WTC11 (cell line): ENCODE measurements around the gene TMTC1. TPM values are rescaled to one million over a fixed set of nuclear protein-coding genes. Genes with fewer than 3 reads are reported as not detected.

Experiments
- ATAC-seq: fragments of 200-7000 bp; cut with Tn5 transposase; 2 replicates; pipeline ENCODE4 v1.10.0; 2021; ENCODE audit warnings: mild to moderate bottlenecking, moderate library complexity
- CTCF ChIA-PET: fragments of 300-600 bp; sonication (Branson Sonifier 250); formaldehyde crosslinking; loops from one replicate; lab custom pipeline; 2021; ENCODE audit warnings: antibody characterized with exemption; lab: Charles Lee
- POLR2A ChIA-PET: fragments of 350-600 bp; sonication (Branson Sonifier 250); formaldehyde crosslinking; loops from one replicate; lab custom pipeline; 2021; ENCODE audit warnings: antibody characterized with exemption; lab: Charles Lee
- DNase-seq: peaks from one replicate; pipeline ENCODE4 v3.0.0; 2021; ENCODE audit warnings: low spot score
- H3K27ac Mint-ChIP-seq: 2 replicates; pipeline ENCODE4 v1.8.0; 2021; ENCODE audit warnings: mixed read lengths
- H3K27me3 Mint-ChIP-seq: 2 replicates; pipeline ENCODE4 v1.8.0; 2021; ENCODE audit warnings: low read depth, mild to moderate bottlenecking, moderate library complexity, mixed read lengths
- H3K36me3 Mint-ChIP-seq: 2 replicates; pipeline ENCODE4 v1.8.0; 2021; ENCODE audit warnings: mixed read lengths
- H3K4me1 Mint-ChIP-seq: 2 replicates; pipeline ENCODE4 v1.8.0; 2022; ENCODE audit warnings: mixed read lengths
- H3K4me3 Mint-ChIP-seq: 2 replicates; pipeline ENCODE4 v1.8.0; 2021; ENCODE audit warnings: mild to moderate bottlenecking, moderate library complexity, mixed read lengths
- H3K9me3 Mint-ChIP-seq: 2 replicates; pipeline ENCODE4 v1.8.0; 2021; ENCODE audit warnings: mixed read lengths
- ETV6 ChIP-seq: sonication (generic); formaldehyde crosslinking; IDR thresholded peaks from 2 replicates; pipeline ENCODE4 v1.8.1; 2022; ENCODE audit warnings: mild to moderate bottlenecking, missing genetic modification reagents
- GABPB1 ChIP-seq: sonication (generic); formaldehyde crosslinking; IDR thresholded peaks from 2 replicates; pipeline ENCODE4 v1.8.1; 2023; ENCODE audit warnings: mild to moderate bottlenecking, missing genetic modification reagents
- JAZF1 ChIP-seq: fragments of 250-450 bp; sonication (Bioruptor Pico); IDR thresholded peaks from 2 replicates; pipeline ENCODE4 v1.9.0; 2021; ENCODE audit warnings: moderate library complexity, mild to moderate bottlenecking, inconsistent platforms
- NFE2L1 ChIP-seq: sonication (generic); formaldehyde crosslinking; IDR thresholded peaks from 2 replicates; pipeline ENCODE4 v1.8.1; 2023; ENCODE audit warnings: missing genetic modification reagents
- PRRX2 ChIP-seq: fragments of 250-450 bp; sonication (Bioruptor Pico); IDR thresholded peaks from 2 replicates; pipeline ENCODE4 v1.8.0; 2021; ENCODE audit warnings: mild to moderate bottlenecking
- ZNF138 ChIP-seq: sonication (generic); formaldehyde crosslinking; conservative IDR thresholded peaks from 2 replicates; pipeline ENCODE4 v1.8.1; 2022; ENCODE audit warnings: mild to moderate bottlenecking, moderate library complexity, missing genetic modification reagents
- total RNA-seq: library from RNA; stranded (reverse); gene quantifications from 3 replicates; pipeline ENCODE4 v1.2.3, GENCODE V29; 2021
- TF ChIP-seq, protein P1 (sequence below): sonication (generic); formaldehyde crosslinking; IDR thresholded peaks from 2 replicates; pipeline ENCODE4 v1.8.1; 2022; ENCODE audit warnings: low read depth, mild to moderate bottlenecking, moderate library complexity, missing genetic modification reagents, borderline replicate concordance
- TF ChIP-seq, protein P2 (sequence below): fragments of 250-450 bp; sonication (Bioruptor Pico); conservative IDR thresholded peaks from 2 replicates; pipeline ENCODE4 v1.9.0; 2021; ENCODE audit warnings: mild to moderate bottlenecking
- TF ChIP-seq, protein P3 (sequence below): sonication (generic); formaldehyde crosslinking; IDR thresholded peaks from 2 replicates; pipeline ENCODE4 v1.8.1; 2022; ENCODE audit warnings: mild to moderate bottlenecking, moderate library complexity, missing genetic modification reagents
- TF ChIP-seq, protein P4 (sequence below): sonication (generic); formaldehyde crosslinking; IDR thresholded peaks from 2 replicates; pipeline ENCODE4 v1.8.1; 2023; ENCODE audit warnings: mild to moderate bottlenecking, moderate library complexity, missing genetic modification reagents
- TF ChIP-seq, protein P5 (sequence below): fragments of 250-450 bp; sonication (Bioruptor Pico); IDR thresholded peaks from 2 replicates; pipeline ENCODE4 v1.8.0; 2021; ENCODE audit warnings: mild to moderate bottlenecking
- TF ChIP-seq, protein P6 (sequence below): sonication (generic); formaldehyde crosslinking; IDR thresholded peaks from 2 replicates; pipeline ENCODE4 v1.8.1; 2022; ENCODE audit warnings: mild to moderate bottlenecking, missing genetic modification reagents, moderate library complexity, borderline replicate concordance
- TF ChIP-seq, protein P7 (sequence below): sonication (generic); formaldehyde crosslinking; IDR thresholded peaks from 2 replicates; pipeline ENCODE4 v1.8.0; 2022; ENCODE audit warnings: mild to moderate bottlenecking, missing genetic modification reagents

Gene TMTC1
- total RNA-seq, 1 experiment from 2014 or later, result 17.3 TPM

DNA sequence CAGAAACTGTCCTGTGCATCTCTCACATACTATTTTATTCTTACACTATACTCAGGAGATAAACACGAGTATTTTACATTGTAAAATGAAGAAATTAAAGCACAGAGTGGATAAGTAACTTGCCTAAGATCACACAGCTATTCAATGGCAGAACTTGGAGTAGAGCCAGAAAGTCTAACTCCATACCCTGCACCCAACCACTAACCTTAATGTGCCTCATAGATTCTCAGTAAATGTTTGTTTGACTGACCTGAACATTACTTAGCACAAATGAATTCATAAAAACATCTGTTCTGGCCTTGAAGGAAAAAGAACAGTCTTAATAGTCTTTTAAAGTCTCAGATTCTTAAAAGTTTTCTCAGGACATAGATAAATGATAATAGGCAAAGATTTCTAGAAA, 202.8 kb downstream of the TMTC1 start (continued):
- TF ChIP-seq, protein P1, sequence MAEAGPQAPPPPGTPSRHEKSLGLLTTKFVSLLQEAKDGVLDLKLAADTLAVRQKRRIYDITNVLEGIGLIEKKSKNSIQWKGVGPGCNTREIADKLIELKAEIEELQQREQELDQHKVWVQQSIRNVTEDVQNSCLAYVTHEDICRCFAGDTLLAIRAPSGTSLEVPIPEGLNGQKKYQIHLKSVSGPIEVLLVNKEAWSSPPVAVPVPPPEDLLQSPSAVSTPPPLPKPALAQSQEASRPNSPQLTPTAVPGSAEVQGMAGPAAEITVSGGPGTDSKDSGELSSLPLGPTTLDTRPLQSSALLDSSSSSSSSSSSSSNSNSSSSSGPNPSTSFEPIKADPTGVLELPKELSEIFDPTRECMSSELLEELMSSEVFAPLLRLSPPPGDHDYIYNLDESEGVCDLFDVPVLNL (CRISPR knock-in tag), result no peak

DNA sequence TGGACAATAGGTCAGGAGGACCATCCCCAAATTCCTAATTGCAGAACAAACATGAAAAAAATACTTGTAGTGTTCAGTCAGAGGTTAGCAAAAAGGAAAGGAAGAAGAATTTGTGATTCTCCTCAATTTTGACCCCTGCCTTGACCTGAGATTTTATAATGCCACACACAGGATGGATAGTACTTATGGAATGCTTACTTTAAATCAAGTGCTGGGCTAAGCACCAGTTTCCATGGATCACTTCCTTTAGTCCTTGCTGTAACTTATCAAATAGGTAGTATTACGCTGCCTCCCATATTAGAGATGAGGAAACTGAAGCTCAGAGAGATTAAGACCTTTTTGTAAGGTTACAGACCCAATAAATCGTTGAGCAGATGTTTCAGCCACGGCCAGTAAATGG, 205.0 kb downstream of the TMTC1 start:
- Mint-ChIP-seq H3K4me1 (peaks cover 10% of the 10 kb centered on the region), H3K36me3 (no peaks in the 10 kb centered on the region), H3K27ac (no peak overlapping the region), H3K27me3 (no peaks in the 10 kb centered on the region), H3K9me3 (no peaks in the 10 kb centered on the region), H3K4me3 (no peak overlapping the region)
- ATAC-seq, result no peak
- ChIA-PET POLR2A (no interaction called here), CTCF (no interaction called here)
- TF ChIP-seq, protein P2, sequence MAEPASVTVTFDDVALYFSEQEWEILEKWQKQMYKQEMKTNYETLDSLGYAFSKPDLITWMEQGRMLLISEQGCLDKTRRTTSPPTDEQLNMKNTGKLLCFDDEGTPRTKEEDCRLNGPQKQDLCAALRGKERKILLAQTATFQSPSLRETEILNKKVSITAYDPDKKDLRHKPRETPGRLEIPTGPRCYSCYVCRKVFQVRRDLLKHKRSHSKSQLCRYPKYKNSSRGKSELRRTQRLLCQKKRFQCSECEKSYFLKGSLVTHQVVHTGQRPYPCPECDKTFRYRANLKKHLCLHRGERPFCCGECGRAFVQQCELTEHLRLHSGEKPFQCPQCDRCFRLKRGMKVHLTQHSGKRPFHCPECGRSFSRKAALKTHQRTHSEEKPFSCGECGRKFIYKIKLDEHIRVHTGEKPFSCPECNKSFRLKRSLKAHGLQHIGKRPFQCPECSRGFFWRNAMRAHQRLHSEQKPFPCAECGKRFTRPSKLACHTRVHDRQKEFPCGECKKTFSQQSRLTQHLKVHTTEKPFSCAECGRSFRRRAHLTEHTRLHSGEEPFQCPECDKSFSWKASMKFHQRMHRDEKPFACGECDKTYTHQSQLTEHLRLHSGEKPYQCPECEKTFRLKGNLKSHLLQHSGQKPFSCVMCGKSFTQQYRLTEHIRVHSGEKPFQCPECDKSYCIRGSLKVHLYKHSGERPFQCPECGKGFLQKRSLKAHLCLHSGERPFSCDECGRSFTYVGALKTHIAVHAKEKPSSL (CRISPR knock-in tag), result no peak
- TF ChIP-seq JAZF1 (CRISPR knock-in tag), result no peak
- TF ChIP-seq, protein P3, sequence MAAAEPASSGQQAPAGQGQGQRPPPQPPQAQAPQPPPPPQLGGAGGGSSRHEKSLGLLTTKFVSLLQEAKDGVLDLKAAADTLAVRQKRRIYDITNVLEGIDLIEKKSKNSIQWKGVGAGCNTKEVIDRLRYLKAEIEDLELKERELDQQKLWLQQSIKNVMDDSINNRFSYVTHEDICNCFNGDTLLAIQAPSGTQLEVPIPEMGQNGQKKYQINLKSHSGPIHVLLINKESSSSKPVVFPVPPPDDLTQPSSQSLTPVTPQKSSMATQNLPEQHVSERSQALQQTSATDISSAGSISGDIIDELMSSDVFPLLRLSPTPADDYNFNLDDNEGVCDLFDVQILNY, result no peak
- TF ChIP-seq NFE2L1 (CRISPR knock-in tag), result no peak
- TF ChIP-seq, protein P4, sequence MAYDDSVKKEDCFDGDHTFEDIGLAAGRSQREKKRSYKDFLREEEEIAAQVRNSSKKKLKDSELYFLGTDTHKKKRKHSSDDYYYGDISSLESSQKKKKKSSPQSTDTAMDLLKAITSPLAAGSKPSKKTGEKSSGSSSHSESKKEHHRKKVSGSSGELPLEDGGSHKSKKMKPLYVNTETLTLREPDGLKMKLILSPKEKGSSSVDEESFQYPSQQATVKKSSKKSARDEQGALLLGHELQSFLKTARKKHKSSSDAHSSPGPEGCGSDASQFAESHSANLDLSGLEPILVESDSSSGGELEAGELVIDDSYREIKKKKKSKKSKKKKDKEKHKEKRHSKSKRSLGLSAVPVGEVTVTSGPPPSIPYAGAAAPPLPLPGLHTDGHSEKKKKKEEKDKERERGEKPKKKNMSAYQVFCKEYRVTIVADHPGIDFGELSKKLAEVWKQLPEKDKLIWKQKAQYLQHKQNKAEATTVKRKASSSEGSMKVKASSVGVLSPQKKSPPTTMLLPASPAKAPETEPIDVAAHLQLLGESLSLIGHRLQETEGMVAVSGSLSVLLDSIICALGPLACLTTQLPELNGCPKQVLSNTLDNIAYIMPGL (CRISPR knock-in tag), result no peak
- no peak for TF ChIP-seq PRRX2
- no peak for TF ChIP-seq ZNF138 (CRISPR knock-in tag)
- TF ChIP-seq, protein P5, sequence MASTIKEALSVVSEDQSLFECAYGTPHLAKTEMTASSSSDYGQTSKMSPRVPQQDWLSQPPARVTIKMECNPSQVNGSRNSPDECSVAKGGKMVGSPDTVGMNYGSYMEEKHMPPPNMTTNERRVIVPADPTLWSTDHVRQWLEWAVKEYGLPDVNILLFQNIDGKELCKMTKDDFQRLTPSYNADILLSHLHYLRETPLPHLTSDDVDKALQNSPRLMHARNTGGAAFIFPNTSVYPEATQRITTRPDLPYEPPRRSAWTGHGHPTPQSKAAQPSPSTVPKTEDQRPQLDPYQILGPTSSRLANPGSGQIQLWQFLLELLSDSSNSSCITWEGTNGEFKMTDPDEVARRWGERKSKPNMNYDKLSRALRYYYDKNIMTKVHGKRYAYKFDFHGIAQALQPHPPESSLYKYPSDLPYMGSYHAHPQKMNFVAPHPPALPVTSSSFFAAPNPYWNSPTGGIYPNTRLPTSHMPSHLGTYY (CRISPR knock-in tag), result no peak
- TF ChIP-seq GABPB1 (CRISPR knock-in tag), result no peak
- no peak for TF ChIP-seq ETV6 (CRISPR knock-in tag)
- no peak for DNase-seq

DNA sequence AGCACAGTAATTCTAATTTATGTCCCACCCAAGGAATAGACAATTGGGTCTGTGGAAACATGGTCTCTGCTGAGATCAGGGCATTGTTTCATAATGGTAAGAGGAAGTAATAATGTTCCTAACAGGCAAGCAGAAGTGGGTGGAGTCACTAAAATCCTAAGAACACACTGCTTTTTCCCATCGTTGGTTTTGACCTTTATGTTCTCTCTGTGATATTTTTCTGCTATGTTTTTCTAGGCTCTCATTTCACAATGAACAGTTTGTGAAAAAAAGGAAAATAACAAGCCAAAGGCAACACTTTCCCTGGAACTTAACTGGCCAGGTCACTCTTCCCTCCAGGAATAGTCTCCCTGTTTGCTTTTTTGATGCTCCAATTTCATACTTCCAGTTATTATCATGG, 205.7 kb downstream of the TMTC1 start:
- H3K36me3 Mint-ChIP-seq, result no peaks in the 10 kb centered on the region
- H3K27ac Mint-ChIP-seq, result no peak overlapping the region
- no peak overlapping the region for H3K4me3 Mint-ChIP-seq
- CTCF ChIA-PET, result no interaction called here
- POLR2A ChIA-PET, result no interaction called here
- TF ChIP-seq, protein P6, sequence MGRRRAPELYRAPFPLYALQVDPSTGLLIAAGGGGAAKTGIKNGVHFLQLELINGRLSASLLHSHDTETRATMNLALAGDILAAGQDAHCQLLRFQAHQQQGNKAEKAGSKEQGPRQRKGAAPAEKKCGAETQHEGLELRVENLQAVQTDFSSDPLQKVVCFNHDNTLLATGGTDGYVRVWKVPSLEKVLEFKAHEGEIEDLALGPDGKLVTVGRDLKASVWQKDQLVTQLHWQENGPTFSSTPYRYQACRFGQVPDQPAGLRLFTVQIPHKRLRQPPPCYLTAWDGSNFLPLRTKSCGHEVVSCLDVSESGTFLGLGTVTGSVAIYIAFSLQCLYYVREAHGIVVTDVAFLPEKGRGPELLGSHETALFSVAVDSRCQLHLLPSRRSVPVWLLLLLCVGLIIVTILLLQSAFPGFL (CRISPR knock-in tag), result no peak
- TF ChIP-seq, protein P7, sequence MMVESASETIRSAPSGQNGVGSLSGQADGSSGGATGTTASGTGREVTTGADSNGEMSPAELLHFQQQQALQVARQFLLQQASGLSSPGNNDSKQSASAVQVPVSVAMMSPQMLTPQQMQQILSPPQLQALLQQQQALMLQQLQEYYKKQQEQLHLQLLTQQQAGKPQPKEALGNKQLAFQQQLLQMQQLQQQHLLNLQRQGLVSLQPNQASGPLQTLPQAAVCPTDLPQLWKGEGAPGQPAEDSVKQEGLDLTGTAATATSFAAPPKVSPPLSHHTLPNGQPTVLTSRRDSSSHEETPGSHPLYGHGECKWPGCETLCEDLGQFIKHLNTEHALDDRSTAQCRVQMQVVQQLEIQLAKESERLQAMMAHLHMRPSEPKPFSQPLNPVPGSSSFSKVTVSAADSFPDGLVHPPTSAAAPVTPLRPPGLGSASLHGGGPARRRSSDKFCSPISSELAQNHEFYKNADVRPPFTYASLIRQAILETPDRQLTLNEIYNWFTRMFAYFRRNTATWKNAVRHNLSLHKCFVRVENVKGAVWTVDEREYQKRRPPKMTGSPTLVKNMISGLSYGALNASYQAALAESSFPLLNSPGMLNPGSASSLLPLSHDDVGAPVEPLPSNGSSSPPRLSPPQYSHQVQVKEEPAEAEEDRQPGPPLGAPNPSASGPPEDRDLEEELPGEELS, result no peak
- ATAC-seq (no peak), DNase-seq (no peak)
- H3K4me1 Mint-ChIP-seq, result peaks cover 16% of the 10 kb centered on the region
- H3K9me3 Mint-ChIP-seq, result no peaks in the 10 kb centered on the region
- no peaks in the 10 kb centered on the region for H3K27me3 Mint-ChIP-seq
